NCI-H446 treated with DMSO at 0.1 percent for 48 hours (cell line): ENCODE results near the gene RTP4.

Experiments used
- DNase-seq: peaks from one replicate; lab custom pipeline; 2025; lab: John Stamatoyannopoulos, UW

Gene RTP4

GRCh38 chr3:187368251-187369088 lies at the start of gene RTP4:
RTP4 (plus strand) TSS chr3:187368385; CDS start chr3:187368442, 57 bp downstream.
- no peak for DNase-seq

- peak; percentile 18 for DNase-seq
Observed at GRCh38 chr3:187318819-187319616, 49.2 kb upstream of the RTP4 start.

- DNase-seq, result no peak
Observed at GRCh38 chr3:187319699-187320302, 48.4 kb upstream of the RTP4 start.

- no peak for DNase-seq
Observed at GRCh38 chr3:187321766-187322165, 46.4 kb upstream of the RTP4 start.

GRCh38 chr3:187322291-187322690 lies 45.9 kb upstream of the RTP4 start:
- no peak for DNase-seq

GRCh38 chr3:187323091-187323490 lies 45.1 kb upstream of the RTP4 start:
- DNase-seq, result no peak

GRCh38 chr3:187325632-187326031 lies 42.6 kb upstream of the RTP4 start:
- no peak for DNase-seq

- DNase-seq, result no peak
Observed at GRCh38 chr3:187327845-187328244, 40.3 kb upstream of the RTP4 start.

GRCh38 chr3:187328691-187329090 lies 39.5 kb upstream of the RTP4 start:
- DNase-seq, result no peak

GRCh38 chr3:187334904-187335303 lies 33.3 kb upstream of the RTP4 start:
- no peak for DNase-seq

GRCh38 chr3:187336322-187336721 lies 31.9 kb upstream of the RTP4 start:
- no peak for DNase-seq

GRCh38 chr3:187340578-187340977 lies 27.6 kb upstream of the RTP4 start:
- DNase-seq, result no peak

- DNase-seq, result no peak
Observed at GRCh38 chr3:187342255-187342654, 25.9 kb upstream of the RTP4 start.

- no peak for DNase-seq
Observed at GRCh38 chr3:187343670-187344069, 24.5 kb upstream of the RTP4 start.

GRCh38 chr3:187352581-187353575 lies 15.3 kb upstream of the RTP4 start:
- no peak for DNase-seq

GRCh38 chr3:187358068-187358467 lies 10.1 kb upstream of the RTP4 start:
- DNase-seq, result no peak

- DNase-seq, result no peak
Observed at GRCh38 chr3:187359798-187360486, 8.2 kb upstream of the RTP4 start.

GRCh38 chr3:187360596-187360995 lies 7.6 kb upstream of the RTP4 start:
- no peak for DNase-seq

- DNase-seq, result no peak
Observed at GRCh38 chr3:187361835-187362234, 6.3 kb upstream of the RTP4 start.

GRCh38 chr3:187367561-187368103 lies 553 bp upstream of the RTP4 start:
- no peak for DNase-seq

GRCh38 chr3:187369089-187369447 lies 883 bp downstream of the RTP4 start:
- DNase-seq, result no peak
